Neural cell (in vitro differentiated cells): ENCODE measurements around the gene SIK3. TPM values are rescaled to one million over a fixed set of nuclear protein-coding genes. Genes with fewer than 3 reads are reported as not detected.

ENCODE experiments used
- H2AFZ ChIP-seq: fragments of 200-600, 300-800 bp; sonication (generic), shearing (Covaris generic); 2 replicates; pipeline ENCODE4 v1.6.0; 2014; ENCODE audit warnings: low read depth, mild to moderate bottlenecking, antibody characterized with exemption, low read length, moderate library complexity
- H3F3A ChIP-seq: fragments of 200-600 bp; shearing (Covaris generic); 2 replicates; pipeline ENCODE4 v1.6.1; 2016; ENCODE audit warnings: mild to moderate bottlenecking, moderate library complexity, mixed read lengths, antibody characterized with exemption, low read length; ENCODE audit not compliant: insufficient read depth, poor library complexity, severe bottlenecking
- H3K27ac ChIP-seq: fragments of 200-600, 300-800 bp; sonication (generic), shearing (Covaris generic); 2 replicates; pipeline ENCODE4 v1.5.1; 2014; ENCODE audit warnings: mild to moderate bottlenecking, low read length, moderate library complexity
- H3K27me3 ChIP-seq: fragments of 300-800, 200-600 bp; sonication (generic), shearing (Covaris generic); 2 replicates; pipeline ENCODE4 v1.6.0; 2014; ENCODE audit warnings: mild to moderate bottlenecking, low read depth, low read length, moderate library complexity; ENCODE audit not compliant: insufficient read depth
- H3K36me3 ChIP-seq: fragments of 300-800, 200-600 bp; sonication (generic), shearing (Covaris generic); 2 replicates; pipeline ENCODE4 v1.5.1; 2014; ENCODE audit warnings: mild to moderate bottlenecking, antibody characterized with exemption, low read length, moderate library complexity; ENCODE audit not compliant: insufficient read depth
- H3K4me2 ChIP-seq: fragments of 300-800, 200-600 bp; sonication (generic), shearing (Covaris generic); 2 replicates; pipeline ENCODE4 v1.6.0; 2014; ENCODE audit warnings: mild to moderate bottlenecking, low read length
- H3K4me3 ChIP-seq: fragments of 300-800, 200-600 bp; sonication (generic), shearing (Covaris generic); 2 replicates; pipeline ENCODE4 v1.5.1; 2014; ENCODE audit warnings: mild to moderate bottlenecking, low read length, moderate library complexity
- H3K79me2 ChIP-seq: fragments of 200-600 bp; shearing (Covaris generic); replicated peaks from 2 replicates; pipeline ENCODE4 v1.6.0; 2014; ENCODE audit warnings: mild to moderate bottlenecking, low read length, moderate library complexity; ENCODE audit not compliant: insufficient read depth
- H3K9ac ChIP-seq: fragments of 300-800, 200-600 bp; sonication (generic), shearing (Covaris generic); 2 replicates; pipeline ENCODE4 v1.6.1; 2016; ENCODE audit warnings: mild to moderate bottlenecking, low read length, mixed read lengths
- H3K9me2 ChIP-seq: fragments of 200-600 bp; shearing (Covaris generic); 2 replicates; pipeline ENCODE4 v1.6.1; 2016; ENCODE audit warnings: mild to moderate bottlenecking, low read length, mixed read lengths; ENCODE audit not compliant: insufficient read depth
- H3K9me3 ChIP-seq: fragments of 200-600, 300-800 bp; sonication (generic), shearing (Covaris generic); 2 replicates; pipeline ENCODE4 v1.6.1; 2016; ENCODE audit warnings: mild to moderate bottlenecking, mixed run types, low read length, moderate library complexity, mixed read lengths
- H4K20me1 ChIP-seq: fragments of 200-600 bp; shearing (Covaris generic); 2 replicates; pipeline ENCODE4 v1.6.1; 2016; ENCODE audit warnings: mild to moderate bottlenecking, mixed run types; ENCODE audit not compliant: insufficient read depth
- EP300 ChIP-seq: fragments of 450-650 bp; conservative IDR thresholded peaks from 2 replicates; pipeline ENCODE4 v1.6.1; 2014; ENCODE audit warnings: antibody characterized with exemption, mild to moderate bottlenecking, moderate library complexity; ENCODE audit not compliant: poor library complexity, severe bottlenecking
- MXI1 ChIP-seq: fragments of 450-650 bp; conservative IDR thresholded peaks from 2 replicates; pipeline ENCODE4 v1.6.1; 2014; ENCODE audit warnings: antibody characterized with exemption, mild to moderate bottlenecking; ENCODE audit not compliant: poor library complexity, severe bottlenecking
- POLR2AphosphoS5 ChIP-seq: IDR thresholded peaks from 2 replicates; pipeline ENCODE4 v1.6.1; 2012
- RAD21 ChIP-seq: fragments of 450-650 bp; conservative IDR thresholded peaks from 2 replicates; pipeline ENCODE4 v1.6.1; 2014; ENCODE audit warnings: antibody characterized with exemption, mild to moderate bottlenecking, moderate library complexity
- REST ChIP-seq: IDR thresholded peaks from 2 replicates; pipeline ENCODE4 v1.6.1; 2012; ENCODE audit warnings: borderline replicate concordance
- SMC3 ChIP-seq: fragments of 450-650 bp; conservative IDR thresholded peaks from 2 replicates; pipeline ENCODE4 v1.6.1; 2014; ENCODE audit warnings: antibody characterized with exemption, mild to moderate bottlenecking, moderate library complexity; ENCODE audit not compliant: poor library complexity
- TAF1 ChIP-seq: IDR thresholded peaks from 2 replicates; pipeline ENCODE4 v1.6.1; 2012; ENCODE audit warnings: low read depth
- polyA plus RNA-seq: library from polyadenylated mRNA; depleted of rRNA; stranded (reverse); fragments of >200 nt; gene quantifications from 2 replicates; pipeline ENCODE4 v1.2.3, GENCODE V29; 2014

SIK3 gene
- polyA plus RNA-seq, 1 donor from 2014 or later: 11.2 TPM

GRCh38 chr11:116822575-116822974 is 275.7 kb downstream of the SIK3 start:
- H3K27ac ChIP-seq: no peak overlapping the region
- H2AFZ ChIP-seq: no peak overlapping the region
- H3K79me2 ChIP-seq: no peaks in the 10 kb centered on the region
- no peak overlapping the region for H3K4me3 ChIP-seq
- no peaks in the 10 kb centered on the region for H3K9me2 ChIP-seq
- no peaks in the 10 kb centered on the region for H4K20me1 ChIP-seq
- H3K9ac ChIP-seq: no peak overlapping the region
- no peaks in the 10 kb centered on the region for H3F3A ChIP-seq
- H3K27me3 ChIP-seq: no peaks in the 10 kb centered on the region
- H3K4me2 ChIP-seq: no peak overlapping the region
- TF ChIP-seq EP300: no peak
- no peak for TF ChIP-seq POLR2AphosphoS5
- TF ChIP-seq MXI1: no peak
- TF ChIP-seq TAF1: no peak
- TF ChIP-seq REST: no peak
- TF ChIP-seq SMC3: no peak
- H3K36me3 ChIP-seq: no peaks in the 10 kb centered on the region
- H3K9me3 ChIP-seq: no peaks in the 10 kb centered on the region

GRCh38 chr11:116821050-116821918 is 276.9 kb downstream of the SIK3 start:
- H4K20me1 ChIP-seq: no peaks in the 10 kb centered on the region
- TF ChIP-seq RAD21: no peak
- TF ChIP-seq SMC3: no peak
- no peak for TF ChIP-seq EP300
- TF ChIP-seq MXI1: no peak
- TF ChIP-seq REST: no peak
- TF ChIP-seq POLR2AphosphoS5: no peak

More at GRCh38 chr11:116821050-116821918, 276.9 kb downstream of the SIK3 start:
- Histone ChIP-seq H2AFZ (no peak overlapping the region), H3K36me3 (no peaks in the 10 kb centered on the region), H3K9me3 (no peaks in the 10 kb centered on the region), H3F3A (no peaks in the 10 kb centered on the region), H3K4me2 (no peak overlapping the region), H3K9ac (no peak overlapping the region), H3K4me3 (no peak overlapping the region), H3K9me2 (no peaks in the 10 kb centered on the region), H3K27me3 (no peaks in the 10 kb centered on the region), H3K79me2 (no peaks in the 10 kb centered on the region), H3K27ac (no peak overlapping the region)
